HG02852 (cell line): ENCODE measurements around the gene KCNQ1.
"Not testable (repeated sequence)": the region's sequence is repeated elsewhere in the genome, so short reads cannot be mapped to it uniquely, and the experiment has no call there.

Experiments used
- ATAC-seq: cut with Tn5 transposase; IDR thresholded peaks from one replicate; pipeline ENCODE4 v1.9.1; 2021; ENCODE audit warnings: mild to moderate bottlenecking, moderate library complexity; ENCODE audit not compliant: unreplicated experiment

KCNQ1 gene

GRCh38 chr11:2472428-2473186, 27.8 kb downstream of the KCNQ1 start:
- no peak for ATAC-seq

DNA sequence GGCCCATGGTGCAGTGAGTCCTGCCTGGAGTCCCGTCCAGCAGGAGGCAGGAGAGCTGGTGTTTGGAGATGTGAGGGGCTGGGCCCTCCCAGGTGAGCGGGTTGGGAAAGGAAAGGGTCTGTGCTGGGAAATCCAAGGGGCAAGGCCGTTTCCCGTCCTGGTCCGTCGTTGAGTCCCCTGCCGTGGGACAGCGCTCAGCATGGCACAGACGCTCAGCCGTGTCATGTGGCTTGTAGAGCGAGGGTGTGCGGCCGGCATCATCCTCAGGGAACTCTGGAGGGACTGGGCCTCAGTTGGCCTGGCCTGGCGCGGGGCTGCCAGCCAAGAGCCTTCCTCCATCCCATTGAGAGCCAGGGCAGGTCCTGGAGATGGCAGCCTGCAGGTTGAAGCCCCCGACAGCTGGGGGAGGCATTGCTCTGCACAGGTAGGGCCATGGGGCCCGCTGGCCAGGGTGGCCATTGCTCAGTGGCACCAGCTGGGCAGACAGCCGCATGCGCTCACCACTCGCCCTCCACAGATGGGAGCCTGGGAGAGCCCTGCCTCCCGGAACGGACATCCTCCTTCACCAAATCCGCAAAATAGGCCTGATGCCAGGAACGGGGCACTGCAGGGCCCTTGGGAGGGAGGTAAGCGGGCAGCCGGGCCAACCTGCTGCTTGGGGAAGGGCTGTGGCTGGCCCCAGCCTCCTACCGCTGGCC, 28.7 kb downstream of the KCNQ1 start:
- ATAC-seq = no peak

GRCh38 chr11:2474059-2474901, 29.5 kb downstream of the KCNQ1 start:
- ATAC-seq = no peak

DNA sequence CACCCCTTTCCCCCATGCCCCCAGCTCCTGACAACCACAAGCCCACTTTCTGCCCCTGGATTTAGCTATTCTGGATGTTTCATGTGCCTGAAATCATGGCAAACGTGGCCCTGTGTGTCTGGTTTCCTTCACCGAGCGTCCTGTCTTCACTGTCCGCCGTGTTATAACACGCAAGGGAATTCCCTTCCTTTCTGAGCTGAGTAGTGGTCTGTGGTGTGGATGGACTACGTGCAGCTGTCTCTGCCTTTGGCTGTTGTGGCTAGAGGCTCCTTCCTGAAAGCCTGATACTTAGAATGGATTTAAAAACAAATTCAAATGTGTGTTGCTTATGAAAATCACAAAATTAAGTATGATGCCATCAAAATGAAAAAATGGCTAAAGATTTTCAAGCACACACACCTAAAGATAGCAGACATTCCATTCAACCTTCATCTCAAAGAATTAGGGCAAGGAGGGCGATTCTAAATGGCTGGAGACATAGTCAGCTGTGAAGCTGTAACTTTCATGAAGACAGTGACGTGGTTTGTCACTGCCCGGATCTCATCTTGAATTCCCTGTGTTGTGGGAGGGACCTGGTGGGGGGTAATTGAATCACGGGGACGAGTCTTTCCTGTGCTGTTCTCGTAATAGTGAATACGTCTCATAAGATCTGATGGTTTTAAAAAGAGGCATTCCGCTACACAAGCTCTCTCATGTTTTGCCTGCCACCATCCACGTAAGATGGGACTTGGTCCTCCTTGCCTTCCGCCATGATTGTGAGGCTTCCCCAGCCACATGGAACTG, 30.5 kb downstream of the KCNQ1 start:
- ATAC-seq = no peak

GRCh38 chr11:2477254-2477653, 32.4 kb downstream of the KCNQ1 start:
- ATAC-seq = no peak

DNA sequence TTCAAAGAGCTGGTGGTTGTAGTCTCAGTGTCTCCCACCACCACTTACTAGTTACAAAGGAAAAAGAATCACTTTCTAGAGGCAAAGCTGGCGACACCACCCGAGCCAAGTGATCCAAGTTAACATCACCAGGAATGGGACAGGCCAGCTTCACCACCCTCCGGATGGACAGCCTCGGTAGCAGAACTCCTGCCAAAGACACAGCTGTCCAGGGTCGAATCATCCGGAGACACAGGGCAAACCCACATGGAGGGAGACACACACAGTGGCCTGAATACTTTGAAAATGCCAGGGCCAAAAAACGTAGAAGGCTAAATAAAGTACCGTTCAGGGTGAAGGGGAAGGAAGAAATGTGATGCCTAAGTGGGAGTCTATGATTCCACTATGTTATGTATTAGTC, 33.1 kb downstream of the KCNQ1 start:
- ATAC-seq = no peak

DNA sequence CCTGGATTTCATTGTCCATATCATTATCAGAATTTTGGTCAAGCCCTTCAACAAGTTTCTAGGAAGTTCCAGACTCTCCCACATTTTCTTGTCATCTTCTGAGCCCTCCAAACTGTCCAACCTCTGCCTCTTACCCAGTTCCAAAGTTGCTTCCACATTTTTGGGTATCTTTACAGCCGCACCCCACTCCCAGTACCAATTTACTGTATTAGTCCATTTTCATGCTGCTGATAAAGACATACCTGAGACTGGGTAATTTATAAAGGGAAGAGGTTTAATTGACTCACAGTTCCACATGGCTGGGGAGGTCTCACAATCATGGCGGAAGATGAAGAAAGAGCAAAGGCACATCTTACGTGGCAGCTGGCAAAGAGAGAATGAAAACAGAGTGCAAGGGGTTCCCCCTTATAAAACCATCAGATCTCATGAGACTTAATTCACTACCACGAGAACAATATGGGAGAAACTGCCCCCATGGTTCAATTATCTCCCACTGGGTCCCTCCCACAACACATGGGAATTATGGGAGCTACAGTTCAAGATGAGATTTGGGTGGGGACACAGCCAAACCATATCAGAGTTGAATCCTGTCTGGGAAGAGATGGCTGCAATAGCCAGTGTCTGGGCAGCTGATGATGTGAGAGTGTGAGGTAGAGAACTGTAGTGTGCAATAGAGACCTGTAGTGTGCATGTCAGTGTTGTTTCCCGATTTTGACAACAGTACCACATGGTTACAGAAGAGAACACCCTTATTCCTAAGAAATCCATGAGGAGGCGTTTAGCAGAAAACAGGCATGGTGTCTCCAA, 35.5 kb downstream of the KCNQ1 start:
- ATAC-seq = not testable (repeated sequence)

- ATAC-seq = no peak
Observed at GRCh38 chr11:2480874-2481220, 36.0 kb downstream of the KCNQ1 start.

- no peak for ATAC-seq
Observed at GRCh38 chr11:2481253-2481652, 36.4 kb downstream of the KCNQ1 start.

DNA sequence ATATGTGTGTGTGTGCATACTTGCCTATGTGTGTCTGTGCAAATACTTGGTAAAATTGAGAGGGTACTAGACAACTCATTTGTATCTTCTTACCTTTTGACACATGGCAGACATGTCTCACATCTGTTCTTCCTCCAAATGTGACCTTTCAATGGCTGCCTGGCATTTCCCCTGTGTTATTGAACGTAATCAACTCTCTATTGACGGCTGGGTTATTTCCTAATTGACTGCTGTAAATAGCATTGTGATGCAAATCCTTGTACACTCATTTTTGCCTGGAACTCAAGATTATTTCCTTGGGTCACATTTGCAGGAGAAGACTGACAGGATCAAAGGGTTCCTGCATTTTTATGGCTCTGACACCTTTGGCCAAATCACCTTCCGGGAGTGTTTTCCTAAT, 37.4 kb downstream of the KCNQ1 start:
- no peak for ATAC-seq

- ATAC-seq = no peak
Observed at GRCh38 chr11:2482745-2483144, 37.9 kb downstream of the KCNQ1 start.

DNA sequence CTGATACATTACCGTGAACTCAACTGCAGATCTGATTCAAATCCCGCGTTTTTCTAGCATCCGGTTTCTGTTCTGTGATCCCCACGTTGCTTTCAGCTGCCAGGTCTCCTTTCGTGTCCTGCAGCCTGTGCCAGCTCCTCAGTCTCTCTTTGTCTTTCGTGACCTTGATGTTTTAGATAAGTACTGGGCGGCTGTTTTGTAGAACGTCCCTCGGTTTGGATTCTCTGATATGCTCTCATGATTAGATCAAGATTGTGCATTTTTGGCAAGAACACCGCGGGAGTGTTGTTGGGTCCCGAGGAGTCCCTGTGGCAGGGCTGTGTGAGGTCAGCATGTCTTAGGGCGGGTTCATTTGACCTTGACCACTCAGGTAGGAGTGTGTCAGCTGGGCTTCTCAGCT, 38.6 kb downstream of the KCNQ1 start:
- ATAC-seq = no peak

GRCh38 chr11:2484576-2485125, 39.8 kb downstream of the KCNQ1 start:
- ATAC-seq = no peak

GRCh38 chr11:2488004-2488403, 43.2 kb downstream of the KCNQ1 start:
- no peak for ATAC-seq

DNA sequence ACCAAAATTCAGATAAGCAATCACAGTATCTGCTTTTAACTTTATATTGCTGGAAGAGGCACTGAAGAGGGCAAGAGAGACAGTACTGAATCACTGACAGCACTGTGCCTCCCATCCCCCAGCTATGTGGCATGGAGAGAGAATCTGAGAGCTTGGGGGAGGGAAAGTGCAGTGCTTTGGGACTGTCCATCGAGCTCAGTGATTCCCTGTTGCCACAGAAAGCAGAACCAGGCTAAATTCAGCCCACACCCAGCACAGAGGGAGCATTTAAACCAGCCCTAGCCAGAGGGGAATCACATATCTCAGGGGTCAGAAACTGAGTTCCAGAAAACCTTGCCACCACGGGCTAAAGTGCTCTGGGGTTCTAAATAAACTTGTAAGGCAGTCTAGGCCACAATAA, 44.3 kb downstream of the KCNQ1 start:
- no peak for ATAC-seq

GRCh38 chr11:2497951-2498350, 53.1 kb downstream of the KCNQ1 start:
- not testable (repeated sequence) for ATAC-seq

GRCh38 chr11:2498750-2499149, 53.9 kb downstream of the KCNQ1 start:
- ATAC-seq = no peak

DNA sequence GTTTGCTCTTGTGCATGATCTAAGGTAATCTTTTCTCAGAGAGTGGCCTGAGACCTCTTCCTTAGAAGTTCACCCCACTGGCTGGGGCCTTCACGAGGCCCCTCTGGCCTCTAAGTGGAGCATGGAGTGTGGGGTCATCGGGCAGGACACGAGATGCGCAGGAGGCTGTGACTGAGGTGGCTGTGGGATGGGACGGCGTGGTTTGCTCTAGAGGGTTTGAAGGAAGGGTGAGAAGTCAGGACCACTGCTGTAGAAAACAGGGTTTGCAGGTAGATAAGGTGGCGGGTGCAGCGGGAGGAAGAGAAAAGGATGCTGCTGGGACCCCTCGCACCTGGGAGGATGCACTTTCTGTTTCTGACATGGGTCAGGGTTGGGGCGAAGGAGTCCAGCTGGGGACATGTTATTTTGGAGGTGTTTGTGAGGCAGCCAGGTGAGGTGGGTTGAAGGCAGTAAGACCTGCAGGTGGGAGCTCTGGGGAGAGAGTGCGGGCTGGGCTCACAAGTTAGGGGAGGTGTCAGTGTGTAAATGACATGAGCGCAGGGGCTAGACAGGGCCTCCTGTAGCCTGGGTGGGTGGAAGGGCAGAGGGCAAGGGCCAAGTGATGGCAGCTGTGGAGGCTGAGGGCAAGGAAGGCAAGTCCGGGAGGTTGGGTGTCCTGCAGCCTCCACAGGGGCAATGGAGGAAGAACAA, 62.5 kb downstream of the KCNQ1 start:
- ATAC-seq = no peak
